ENCODE measurements around the gene TTBK1. TPM values are rescaled to one million over a fixed set of nuclear protein-coding genes. Genes with fewer than 3 reads are reported as not detected.

The TTBK1 gene
- total RNA-seq, 4 donors from 2014 or later: not detected

DNA sequence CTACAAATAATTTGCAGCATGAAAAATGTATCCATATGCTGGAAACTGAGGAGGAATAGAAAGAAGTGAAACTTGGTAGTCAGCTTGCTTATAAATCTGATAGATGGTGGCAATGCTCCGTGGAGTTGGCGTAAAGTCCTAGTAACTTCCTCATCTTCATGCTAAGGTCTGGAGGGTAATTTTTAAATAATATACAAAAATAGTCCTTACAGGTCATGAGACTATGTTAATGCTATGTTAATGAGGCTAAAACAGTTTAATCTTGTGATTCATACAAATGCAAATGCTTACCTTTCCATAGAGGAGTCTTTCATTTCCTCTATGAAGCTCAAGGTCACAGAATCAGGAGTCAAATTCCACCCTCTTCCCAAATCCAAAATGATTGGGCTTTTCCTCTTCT, 74.7 kb downstream of the TTBK1 start:
- WGBS, 2 donors: 76 to 97% methylated on average over 2 of the region's 2 CpGs
- Histone ChIP-seq H3K4me1 (no peaks in the 10 kb centered on the region), H3K36me3 (peaks cover 0 to 24% (median 0%) of the 10 kb centered on the region in 3 donors), H3K9me3 (no peaks in the 10 kb centered on the region), H3K27me3 (no peaks in the 10 kb centered on the region), H3K4me3 (no peak overlapping the region), H3K27ac (no peak overlapping the region)
- no peak for DNase-seq (ENCODE audit: low spot score in 2 of 2)
- TF ChIP-seq CTCF (IDR thresholded peaks at IDR 0.05) (no peak), EP300 (IDR thresholded peaks at IDR 0.05) (no peak)

DNA sequence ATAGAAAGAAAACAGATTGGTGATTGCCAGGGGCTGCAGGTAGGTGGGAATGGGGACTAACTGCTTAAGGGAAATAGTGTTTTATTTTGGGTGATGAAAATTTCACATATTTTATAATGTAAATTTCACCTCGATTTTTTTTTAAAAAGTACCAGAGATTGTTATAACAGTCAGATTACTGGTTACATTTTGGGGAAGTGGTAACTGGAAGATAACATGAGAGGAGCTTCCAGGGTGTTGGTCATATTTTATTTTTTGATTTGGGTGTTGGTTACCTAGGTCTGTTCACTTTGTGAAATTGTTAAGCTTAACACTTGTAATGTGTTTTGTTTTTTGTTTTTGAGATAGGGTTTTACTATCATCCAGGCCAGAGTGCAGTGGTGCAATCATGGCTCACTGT, 82.6 kb downstream of the TTBK1 start:
- H3K4me3 ChIP-seq: no peak overlapping the region
- WGBS, 2 donors: 67 to 84% methylated on average over 1 of the region's 1 CpG
- DNase-seq (ENCODE audit: low spot score in 2 of 2): no peak
- no peaks in the 10 kb centered on the region for H3K4me1 ChIP-seq
- TF ChIP-seq POLR2A (IDR thresholded peaks at IDR 0.05) (no peak), EP300 (IDR thresholded peaks at IDR 0.05) (no peak), CTCF (IDR thresholded peaks at IDR 0.05) (no peak)
- no peaks in the 10 kb centered on the region for H3K9me3 ChIP-seq
- no peak overlapping the region for H3K27ac ChIP-seq
- peaks cover 0 to 55% (median 0%) of the 10 kb centered on the region in 3 donors for H3K36me3 ChIP-seq
- no peaks in the 10 kb centered on the region for H3K27me3 ChIP-seq

GRCh38 chr6:43328528-43328927, 85.2 kb downstream of the TTBK1 start:
- no peak for TF ChIP-seq POLR2A (IDR thresholded peaks at IDR 0.05)
- TF ChIP-seq CTCF (IDR thresholded peaks at IDR 0.05): no peak
- no peak for TF ChIP-seq EP300 (IDR thresholded peaks at IDR 0.05)
- WGBS, 2 donors: 63 to 64% methylated on average over 1 of the region's 1 CpG
- Histone ChIP-seq H3K27me3 (no peaks in the 10 kb centered on the region), H3K36me3 (peaks cover 0 to 62% (median 0%) of the 10 kb centered on the region in 3 donors), H3K4me1 (no peaks in the 10 kb centered on the region), H3K4me3 (no peak overlapping the region), H3K9me3 (no peaks in the 10 kb centered on the region), H3K27ac (no peak overlapping the region)
- DNase-seq (ENCODE audit: low spot score in 2 of 2): no peak

GRCh38 chr6:43331470-43331869, 88.2 kb downstream of the TTBK1 start:
- Histone ChIP-seq H3K9me3 (no peaks in the 10 kb centered on the region), H3K27ac (no peak overlapping the region), H3K4me1 (peaks cover 0 to 10% (median 1%) of the 10 kb centered on the region in 4 donors), H3K4me3 (no peak overlapping the region), H3K27me3 (no peaks in the 10 kb centered on the region), H3K36me3 (peaks cover 0 to 40% (median 0%) of the 10 kb centered on the region in 3 donors)
- DNase-seq (ENCODE audit: low spot score in 2 of 2): no peak
- 81 to 89% methylated on average over 1 of the region's 1 CpG for WGBS, 2 donors
- TF ChIP-seq CTCF (IDR thresholded peaks at IDR 0.05) (no peak), EP300 (IDR thresholded peaks at IDR 0.05) (no peak), POLR2A (IDR thresholded peaks at IDR 0.05) (no peak)

GRCh38 chr6:43331891-43332290, 88.6 kb downstream of the TTBK1 start:
- peaks cover 0 to 36% (median 0%) of the 10 kb centered on the region in 3 donors for H3K36me3 ChIP-seq
- WGBS, 2 donors: 71 to 73% methylated on average over 4 of the region's 4 CpGs
- no peak for DNase-seq (ENCODE audit: low spot score in 2 of 2)
- no peak overlapping the region for H3K4me3 ChIP-seq
- no peak overlapping the region for H3K27ac ChIP-seq
- peaks cover 0 to 10% (median 1%) of the 10 kb centered on the region in 4 donors for H3K4me1 ChIP-seq
- no peak for TF ChIP-seq CTCF (IDR thresholded peaks at IDR 0.05)
- no peak for TF ChIP-seq EP300 (IDR thresholded peaks at IDR 0.05)
- no peak for TF ChIP-seq POLR2A (IDR thresholded peaks at IDR 0.05)
- H3K27me3 ChIP-seq: no peaks in the 10 kb centered on the region
- H3K9me3 ChIP-seq: no peaks in the 10 kb centered on the region
